GM18519 (cell line): ENCODE measurements around the gene SHLD1.

ENCODE experiments used
- ATAC-seq: cut with Tn5 transposase; IDR thresholded peaks from one replicate; pipeline ENCODE4 v1.9.1; 2021; ENCODE audit warnings: mild to moderate bottlenecking, moderate library complexity; ENCODE audit not compliant: unreplicated experiment, low FRiP score

SHLD1 gene

DNA sequence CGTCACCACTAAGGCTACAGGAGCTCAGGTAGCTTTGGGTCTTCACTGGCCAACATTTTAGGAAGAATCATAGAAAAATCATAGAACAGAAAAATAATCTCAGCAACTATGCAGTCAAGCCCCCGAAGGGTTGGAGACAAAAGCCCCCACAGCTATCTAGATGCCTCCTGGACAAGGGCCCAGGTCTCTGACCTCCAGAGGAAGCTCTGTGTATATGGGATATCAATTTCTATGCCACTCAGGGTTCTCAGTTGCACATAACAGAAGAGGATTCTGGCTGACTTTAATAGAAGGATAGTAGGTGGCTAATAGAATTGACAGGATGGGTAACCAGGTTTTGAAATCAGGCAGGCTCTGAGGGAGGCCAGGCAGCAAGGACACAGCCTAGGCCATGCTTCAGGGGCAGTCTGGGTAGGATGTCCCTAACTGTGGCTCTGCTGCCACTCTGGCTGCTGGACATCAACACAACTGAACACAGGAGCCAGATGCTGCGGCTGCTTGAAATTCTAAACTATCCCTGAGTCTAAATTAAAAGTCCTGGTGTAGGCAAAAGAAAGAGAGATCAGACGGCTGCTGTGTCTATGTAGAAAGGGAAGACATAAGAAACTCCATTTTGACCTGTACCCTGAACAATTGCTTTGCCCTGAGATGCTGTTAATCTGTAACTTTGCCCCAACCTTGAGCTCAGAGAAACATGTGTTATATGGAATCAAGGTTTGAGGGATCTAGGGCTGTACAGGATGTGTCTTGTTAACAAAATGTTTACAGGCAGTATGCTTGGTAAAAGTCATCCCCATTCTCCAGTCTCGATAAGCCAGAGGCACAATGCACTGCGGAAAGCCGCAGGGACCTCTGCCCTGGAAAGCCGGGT, 134.5 kb downstream of the SHLD1 start:
- no peak for ATAC-seq

DNA sequence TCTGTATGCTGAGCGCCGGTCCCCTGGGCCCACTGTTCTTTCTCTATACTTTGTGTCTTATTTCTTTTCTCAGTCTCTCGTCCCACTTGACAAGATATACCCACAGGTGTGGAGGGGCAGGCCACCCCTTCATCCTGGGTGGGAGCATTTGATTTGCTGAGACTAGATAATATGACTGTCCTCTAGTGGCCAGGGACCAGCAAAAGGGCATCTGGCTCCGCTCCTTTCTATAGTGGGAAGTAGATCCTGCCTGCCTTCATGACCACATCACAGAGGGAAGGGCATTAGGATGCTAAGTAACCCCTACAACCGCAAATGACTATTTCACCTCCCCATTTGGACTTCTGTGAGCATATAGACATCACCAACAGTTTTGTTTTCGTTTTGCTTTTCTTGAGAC, 135.7 kb downstream of the SHLD1 start:
- ATAC-seq: no peak

DNA sequence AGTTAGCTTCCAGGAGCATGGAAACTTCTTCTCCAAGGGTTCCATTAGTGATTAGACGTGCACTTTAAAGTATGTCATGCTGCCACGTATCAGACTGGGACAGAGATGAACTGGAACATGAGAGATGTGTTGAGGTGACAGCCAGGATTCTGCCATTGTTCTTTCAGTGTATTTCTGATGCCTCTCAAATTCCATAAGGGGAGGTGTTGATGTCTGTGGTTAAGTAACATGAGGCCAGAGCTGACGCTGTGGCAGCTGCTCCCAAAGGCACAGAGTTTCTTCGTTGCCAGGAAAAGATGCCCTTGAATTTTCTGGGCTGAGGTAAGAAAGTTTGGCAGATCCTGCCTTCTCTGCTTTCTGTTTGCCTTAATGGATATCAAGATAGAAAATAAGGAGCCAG, 136.6 kb downstream of the SHLD1 start:
- no peak for ATAC-seq

DNA sequence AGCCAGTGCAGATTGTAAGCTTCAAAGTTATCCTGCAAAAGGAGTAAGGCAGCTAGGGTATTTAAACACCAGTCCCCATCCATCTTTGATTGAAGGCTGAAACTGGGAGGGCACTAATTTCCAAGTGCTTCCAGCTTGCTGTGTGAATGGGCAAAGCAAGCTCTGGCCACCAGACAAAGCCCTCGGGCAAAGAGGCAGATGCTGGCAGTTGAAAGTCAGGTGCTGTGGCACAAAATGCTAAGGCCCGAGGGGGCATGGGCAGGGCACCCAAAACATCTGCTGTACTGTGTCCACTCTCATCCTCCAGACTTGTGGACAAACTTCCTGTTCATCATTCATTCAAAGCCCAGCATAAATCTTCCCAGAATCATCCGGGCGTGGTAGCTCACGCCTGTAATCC, 137.2 kb downstream of the SHLD1 start:
- no peak for ATAC-seq

GRCh38 chr20:5888041-5888440, 137.8 kb downstream of the SHLD1 start:
- no peak for ATAC-seq

GRCh38 chr20:5890773-5891441, 140.7 kb downstream of the SHLD1 start:
- no peak for ATAC-seq

GRCh38 chr20:5893052-5893451, 142.9 kb downstream of the SHLD1 start:
- no peak for ATAC-seq

DNA sequence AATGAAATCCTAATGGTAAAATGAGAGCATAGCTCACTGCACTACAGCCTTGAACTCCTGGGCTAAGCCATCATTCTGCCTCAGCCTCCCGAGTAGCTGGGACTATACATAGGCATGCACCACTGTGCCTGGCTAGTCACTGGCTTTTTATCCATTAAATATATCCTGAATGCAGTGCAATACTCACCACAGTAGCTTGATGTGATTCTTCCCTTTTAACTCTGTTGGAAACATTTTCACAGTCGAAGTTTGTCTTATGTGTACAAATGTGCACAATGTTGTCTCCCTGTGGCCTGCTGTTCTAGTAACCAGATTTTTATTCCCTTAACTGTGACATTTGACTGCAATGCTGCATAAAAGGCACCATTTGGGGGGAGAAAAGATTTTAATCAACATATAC, 143.4 kb downstream of the SHLD1 start:
- no peak for ATAC-seq

- ATAC-seq: no peak
Observed at GRCh38 chr20:5895626-5896025, 145.4 kb downstream of the SHLD1 start.

DNA sequence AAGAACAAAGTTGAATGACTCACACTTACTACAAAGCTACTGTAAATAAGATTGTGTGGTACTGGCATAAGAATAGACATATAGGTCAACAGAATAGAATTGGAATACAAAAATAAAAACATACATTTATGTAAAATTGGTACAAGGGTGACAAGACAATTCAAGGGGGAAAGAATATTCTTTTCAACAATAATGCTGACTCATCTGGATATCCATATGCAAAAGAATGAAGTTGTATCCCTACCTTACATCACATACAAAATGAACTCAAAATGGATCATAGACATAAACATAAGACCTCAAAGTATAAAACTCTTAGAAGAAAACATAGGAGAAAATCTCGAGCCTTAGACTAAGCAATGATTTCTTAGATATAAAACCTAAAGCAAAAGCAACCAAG, 149.2 kb downstream of the SHLD1 start:
- no peak for ATAC-seq

GRCh38 chr20:5900908-5901307, 150.7 kb downstream of the SHLD1 start:
- ATAC-seq: no peak

DNA sequence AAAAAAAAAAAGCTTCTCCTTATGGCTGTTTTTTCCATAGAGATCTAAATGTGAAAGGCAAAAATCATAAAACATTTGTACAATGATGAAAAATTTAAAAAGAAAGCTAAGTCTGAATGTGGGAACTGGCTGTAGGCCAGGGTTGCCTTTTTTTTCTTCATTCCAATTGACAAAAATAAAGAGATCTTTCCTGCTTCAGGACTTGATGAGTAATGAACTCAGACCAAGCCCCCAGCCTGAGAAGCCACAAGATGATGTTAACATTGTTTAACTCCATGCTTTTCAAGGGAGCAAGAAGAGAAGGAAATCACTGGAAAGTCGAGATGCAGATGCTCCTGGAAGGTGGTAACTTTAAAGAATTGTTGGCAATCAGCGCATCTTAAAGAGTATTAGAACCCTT, 158.8 kb downstream of the SHLD1 start:
- ATAC-seq: no peak

GRCh38 chr20:5910186-5910585, 160.0 kb downstream of the SHLD1 start:
- ATAC-seq: no peak

DNA sequence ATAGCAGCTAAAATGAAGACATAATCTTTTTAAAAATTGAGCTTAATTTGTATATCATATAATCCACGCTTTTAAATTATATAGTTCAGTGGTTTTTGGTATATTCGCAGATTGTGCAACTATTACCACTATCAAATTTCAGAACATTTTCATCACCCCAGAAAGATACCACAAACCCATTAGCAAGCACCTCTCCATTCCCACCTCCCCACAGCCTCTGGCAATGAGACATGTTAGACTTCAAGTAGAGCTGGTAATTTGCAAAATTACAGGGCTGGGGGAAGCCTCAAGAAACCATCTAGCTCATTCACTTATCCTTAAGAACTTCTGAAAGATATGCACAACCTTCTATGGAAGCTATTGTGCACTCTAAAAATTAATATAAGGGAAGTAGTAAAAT, 163.0 kb downstream of the SHLD1 start:
- ATAC-seq: no peak
